Esophagus squamous epithelium (tissue), 5 donors: ENCODE data around the gene CNP. TPM values are rescaled to one million over a fixed set of nuclear protein-coding genes. Genes with fewer than 3 reads are reported as not detected.

ENCODE experiments used
- DNase-seq: peaks from one replicate; lab custom pipeline; 2025; lab: John Stamatoyannopoulos, UW
- H3K27ac ChIP-seq, 4 donors: fragments of 200-600 bp; sonication (generic); one replicate each; pipeline ENCODE4 v1.5.1; 2016 to 2019; ENCODE audit warnings: mild to moderate bottlenecking in 1 of 4
- H3K27me3 ChIP-seq, 4 donors: fragments of 200-600 bp; sonication (generic); 1 replicate in 3 of 4; 2 replicates in 1 of 4; pipeline versions ENCODE4 v1.5.1 to v1.6.0; 2017 to 2021; ENCODE audit warnings: antibody characterized with exemption in 1 of 4
- H3K36me3 ChIP-seq, 3 donors: fragments of 200-600 bp; sonication (generic); one replicate each; pipeline ENCODE4 v1.5.1; 2016 to 2019
- H3K4me1 ChIP-seq, 3 donors: fragments of 200-600 bp; sonication (generic); one replicate each; pipeline ENCODE4 v1.5.1; 2017 to 2019
- H3K4me3 ChIP-seq, 4 donors: fragments of 200-600 bp; sonication (generic); 1 replicate in 3 of 4; 2 replicates in 1 of 4; pipeline ENCODE4 v1.5.1; 2016 to 2019; ENCODE audit warnings: mild to moderate bottlenecking in 2 of 4, moderate library complexity in 1 of 4
- H3K9me3 ChIP-seq, 3 donors: fragments of 200-600 bp; sonication (generic); one replicate each; pipeline ENCODE4 v1.5.1; 2016 to 2019
- POLR2A ChIP-seq, 4 donors: fragments of 450-650 bp; IDR thresholded peaks; one replicate each; pipeline ENCODE4 v1.6.1; 2017; ENCODE audit warnings: antibody characterized with exemption in 4 of 4, mild to moderate bottlenecking in 4 of 4, moderate library complexity in 3 of 4
- WGBS, 2 donors: methylation state at CpG; one replicate each; pipeline ENCODE4 v1.1.5; 2018; 5-methylcytosine and 5-hydroxymethylcytosine counted together
- intact Hi-C: fragments of 100-400 bp; cut with DNase I; formaldehyde crosslinking; loops from one replicate; pipeline ENCODE4 v1.15.0; 2022
- total RNA-seq, 4 donors: library from RNA; depleted of rRNA; stranded (reverse); fragments of >200 nt; gene quantifications; one replicate each; pipeline ENCODE4 v1.1.0, GENCODE V29; 2016
- TF ChIP-seq, protein P1 (sequence below), 6 experiments: fragments of 450-650 bp in 4 of 6; fragments of 200-600 bp in 2 of 6; sonication (generic) in 2 of 6; IDR thresholded peaks; one replicate each; pipeline ENCODE4 v1.5.1; 2016 to 2019; ENCODE audit warnings: antibody characterized with exemption in 6 of 6, mild to moderate bottlenecking in 4 of 6, moderate library complexity in 4 of 6
- donor health status: DM: yes; HTN: yes; CAD: no.

The CNP gene
- total RNA-seq, 4 donors from 2014 or later = 45.3 to 66.0 (median 53.0) TPM

DNA sequence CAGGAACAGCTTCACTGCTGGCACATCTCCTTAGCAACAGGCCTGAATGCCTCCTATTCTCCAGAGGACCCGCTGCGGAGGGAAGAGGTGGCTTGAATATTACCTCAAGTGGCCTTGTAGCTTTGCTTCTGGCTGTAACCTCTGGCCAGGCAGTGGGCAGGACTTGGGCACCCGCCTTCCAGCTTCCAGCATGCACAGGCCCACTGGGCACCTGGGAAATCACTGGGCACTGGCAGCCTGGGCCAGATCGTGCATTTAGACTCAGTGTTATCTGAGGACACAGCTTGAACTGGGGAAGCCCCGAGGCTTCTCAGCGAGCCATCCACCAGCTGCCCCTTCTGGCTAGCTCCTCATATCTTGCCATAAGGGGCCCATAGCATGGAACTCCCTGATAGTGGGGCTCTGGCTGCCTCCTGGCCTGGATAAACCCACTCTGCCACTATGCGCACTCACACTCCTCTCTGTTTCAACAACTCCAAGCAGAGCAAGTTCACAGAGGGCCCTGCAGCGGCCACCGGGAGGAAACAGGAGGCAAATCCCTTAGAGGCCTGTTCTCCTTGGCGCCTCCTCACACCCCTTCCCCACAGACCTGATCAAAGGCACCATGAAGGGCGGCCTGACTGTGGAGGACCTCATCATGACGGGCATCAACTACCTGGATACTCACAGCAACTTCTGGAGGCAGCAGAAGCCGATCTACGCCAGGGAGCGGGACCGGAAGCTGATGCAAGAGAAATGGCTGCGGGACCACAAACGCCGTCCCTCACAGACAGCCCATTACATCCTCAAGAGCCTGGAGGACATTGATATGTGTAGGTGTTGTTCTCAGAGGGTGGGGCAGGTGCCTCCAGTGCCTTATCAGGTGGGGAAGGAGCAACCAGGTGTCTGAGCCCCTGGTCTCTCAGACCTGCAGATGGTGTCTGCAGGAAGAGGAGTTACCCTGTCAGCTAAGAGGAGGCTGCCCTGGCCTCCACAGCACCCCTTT is 28.3 kb upstream of the CNP start:
- Histone ChIP-seq H3K4me3 (no peak overlapping the region), H3K9me3 (no peaks in the 10 kb centered on the region), H3K27ac (no peak overlapping the region), H3K27me3 (no peaks in the 10 kb centered on the region), H3K4me1 (no peaks in the 10 kb centered on the region), H3K36me3 (no peaks in the 10 kb centered on the region)
- 88 to 96% methylated on average over 8 to 16 of the region's 19 CpGs for WGBS, 2 donors
- DNase-seq = no peak
- intact Hi-C loops = no loop called here
- TF ChIP-seq POLR2A (IDR thresholded peaks at IDR 0.05) = no peak
- TF ChIP-seq, protein P1, sequence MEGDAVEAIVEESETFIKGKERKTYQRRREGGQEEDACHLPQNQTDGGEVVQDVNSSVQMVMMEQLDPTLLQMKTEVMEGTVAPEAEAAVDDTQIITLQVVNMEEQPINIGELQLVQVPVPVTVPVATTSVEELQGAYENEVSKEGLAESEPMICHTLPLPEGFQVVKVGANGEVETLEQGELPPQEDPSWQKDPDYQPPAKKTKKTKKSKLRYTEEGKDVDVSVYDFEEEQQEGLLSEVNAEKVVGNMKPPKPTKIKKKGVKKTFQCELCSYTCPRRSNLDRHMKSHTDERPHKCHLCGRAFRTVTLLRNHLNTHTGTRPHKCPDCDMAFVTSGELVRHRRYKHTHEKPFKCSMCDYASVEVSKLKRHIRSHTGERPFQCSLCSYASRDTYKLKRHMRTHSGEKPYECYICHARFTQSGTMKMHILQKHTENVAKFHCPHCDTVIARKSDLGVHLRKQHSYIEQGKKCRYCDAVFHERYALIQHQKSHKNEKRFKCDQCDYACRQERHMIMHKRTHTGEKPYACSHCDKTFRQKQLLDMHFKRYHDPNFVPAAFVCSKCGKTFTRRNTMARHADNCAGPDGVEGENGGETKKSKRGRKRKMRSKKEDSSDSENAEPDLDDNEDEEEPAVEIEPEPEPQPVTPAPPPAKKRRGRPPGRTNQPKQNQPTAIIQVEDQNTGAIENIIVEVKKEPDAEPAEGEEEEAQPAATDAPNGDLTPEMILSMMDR (IDR thresholded peaks at IDR 0.05) = no peak

DNA sequence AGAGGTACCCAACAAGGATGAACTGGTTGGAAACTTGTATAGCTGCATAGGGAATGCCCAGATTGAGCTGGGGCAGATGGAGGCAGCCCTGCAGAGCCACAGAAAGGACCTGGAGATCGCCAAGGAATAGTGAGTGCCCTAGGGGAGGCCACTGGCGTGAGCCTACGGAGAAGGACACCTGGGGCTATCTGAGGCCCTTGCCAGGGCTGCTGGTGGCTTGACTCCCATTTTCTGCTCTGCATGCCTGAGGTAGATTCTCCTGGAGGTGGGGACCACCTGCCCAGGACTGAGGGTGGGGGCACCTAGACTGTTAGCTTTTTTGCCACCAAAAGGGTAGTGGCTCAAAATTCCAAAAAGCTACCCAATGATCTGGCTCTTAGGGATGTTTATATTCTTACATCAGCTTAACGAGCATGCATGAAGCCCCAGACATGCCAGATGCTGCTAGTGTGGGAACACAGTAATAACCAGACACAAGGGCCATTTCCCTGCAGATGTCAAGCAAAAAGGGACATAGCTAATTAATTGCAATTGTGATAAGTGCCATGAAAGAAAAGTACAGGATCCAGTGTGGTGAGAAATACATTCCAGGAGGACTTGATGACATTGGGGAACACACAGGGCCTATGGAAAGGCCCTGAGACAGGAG is 27.4 kb upstream of the CNP start:
- no peak for DNase-seq
- Histone ChIP-seq H3K27me3 (no peaks in the 10 kb centered on the region), H3K9me3 (no peaks in the 10 kb centered on the region), H3K4me3 (no peak overlapping the region), H3K27ac (no peak overlapping the region), H3K36me3 (no peaks in the 10 kb centered on the region), H3K4me1 (no peaks in the 10 kb centered on the region)
- TF ChIP-seq, protein P1 (IDR thresholded peaks at IDR 0.05) = no peak
- no peak for TF ChIP-seq POLR2A (IDR thresholded peaks at IDR 0.05)
- WGBS, 2 donors = 78 to 89% methylated on average over 4 of the region's 4 CpGs
- intact Hi-C loops = no loop called here

DNA sequence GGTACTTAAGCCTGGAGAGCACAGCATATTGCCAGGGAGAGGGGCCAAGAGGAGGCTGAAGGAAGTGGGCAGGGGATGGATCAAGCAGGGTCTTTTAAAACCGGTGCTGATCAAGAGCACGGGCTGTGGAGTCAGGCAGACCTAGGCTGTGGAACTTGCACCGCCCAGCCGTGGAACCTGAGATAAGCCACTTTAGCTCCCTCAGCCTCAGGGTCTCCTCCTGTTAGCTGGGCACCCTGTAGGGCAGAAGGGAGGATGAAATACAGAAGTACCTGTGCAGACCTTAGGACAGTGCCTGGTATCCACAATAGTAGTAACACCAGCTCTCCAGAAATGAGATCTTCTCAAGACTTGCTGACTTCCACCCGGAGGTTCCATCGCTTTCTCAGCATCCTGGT is 26.9 kb upstream of the CNP start:
- H3K36me3 ChIP-seq = no peaks in the 10 kb centered on the region
- no peak overlapping the region for H3K4me3 ChIP-seq
- intact Hi-C loops = no loop called here
- no peaks in the 10 kb centered on the region for H3K27me3 ChIP-seq
- 90 to 91% methylated on average over 6 of the region's 6 CpGs for WGBS, 2 donors
- TF ChIP-seq POLR2A (IDR thresholded peaks at IDR 0.05) = no peak
- TF ChIP-seq, protein P1 (IDR thresholded peaks at IDR 0.05) = no peak
- H3K27ac ChIP-seq = no peak overlapping the region
- no peak for DNase-seq
- no peaks in the 10 kb centered on the region for H3K9me3 ChIP-seq
- H3K4me1 ChIP-seq = no peaks in the 10 kb centered on the region

DNA sequence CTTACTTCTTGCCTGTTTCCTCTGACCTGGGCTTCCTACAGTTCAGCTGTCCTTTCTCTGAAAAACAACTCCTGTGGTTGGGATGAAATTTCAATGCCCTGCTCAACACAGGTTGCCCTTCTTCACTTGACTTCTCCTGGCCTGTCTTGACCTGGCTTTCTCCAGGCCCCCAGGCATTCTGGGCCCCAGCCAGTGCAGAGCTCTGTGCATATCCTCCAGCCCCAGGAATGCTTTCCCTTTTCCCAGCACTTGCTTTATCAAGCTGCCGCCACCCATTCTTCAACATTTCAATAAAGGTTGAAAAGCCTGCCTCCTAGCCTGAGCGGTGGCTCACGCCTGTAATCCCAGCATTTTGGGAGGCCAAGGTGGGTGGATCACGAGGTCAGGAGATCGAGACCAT is 25.4 kb upstream of the CNP start:
- Histone ChIP-seq H3K4me3 (no peak overlapping the region), H3K27me3 (no peaks in the 10 kb centered on the region), H3K36me3 (no peaks in the 10 kb centered on the region), H3K4me1 (no peaks in the 10 kb centered on the region), H3K27ac (no peak overlapping the region), H3K9me3 (no peaks in the 10 kb centered on the region)
- intact Hi-C loops = no loop called here
- 50 to 63% methylated on average over 3 to 5 of the region's 5 CpGs for WGBS, 2 donors
- TF ChIP-seq, protein P1 (IDR thresholded peaks at IDR 0.05) = no peak
- no peak for TF ChIP-seq POLR2A (IDR thresholded peaks at IDR 0.05)
- no peak for DNase-seq
